Measurements from ENCODE around the gene LRRC56.

LRRC56 gene

DNA sequence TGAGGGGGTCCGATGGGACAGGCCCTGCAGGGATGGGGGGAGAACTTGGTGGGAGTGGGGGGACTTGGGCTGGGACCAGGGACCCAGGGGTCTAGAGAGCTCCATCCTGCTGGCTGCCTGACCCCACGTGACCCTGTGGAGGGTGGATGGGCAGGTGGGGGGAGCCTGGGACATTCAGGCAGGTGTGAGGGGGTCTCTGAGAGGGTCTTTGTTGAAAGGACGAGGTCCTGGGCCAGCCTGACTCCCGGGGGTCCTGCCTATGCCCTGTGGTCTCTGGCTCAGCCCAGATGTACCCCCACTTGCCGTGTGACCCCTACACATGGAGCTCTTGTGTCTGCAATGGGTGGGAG, 7.5 kb downstream of the LRRC56 start:
- no peak for DNase-seq

DNA sequence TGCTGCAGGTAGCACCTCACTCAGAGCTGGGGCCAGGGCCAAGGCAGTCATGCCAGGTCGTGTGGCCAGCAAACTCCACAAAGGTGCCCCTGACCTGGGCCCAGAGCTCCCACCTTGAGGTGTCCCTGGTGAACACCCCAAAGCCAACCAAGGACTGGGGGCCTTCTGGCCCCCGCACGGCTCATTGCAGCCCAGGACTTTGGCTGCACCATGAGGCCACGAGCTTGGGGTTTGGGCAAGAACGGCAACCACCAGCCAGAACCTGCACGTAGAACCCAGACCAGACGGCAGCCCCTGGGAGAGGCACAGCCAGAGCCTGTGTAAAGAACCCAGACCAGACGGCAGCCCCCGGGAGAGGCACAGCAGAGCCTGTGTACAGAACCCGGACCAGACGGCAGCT, 7.8 kb downstream of the LRRC56 start:
- DNase-seq, result no peak

DNA sequence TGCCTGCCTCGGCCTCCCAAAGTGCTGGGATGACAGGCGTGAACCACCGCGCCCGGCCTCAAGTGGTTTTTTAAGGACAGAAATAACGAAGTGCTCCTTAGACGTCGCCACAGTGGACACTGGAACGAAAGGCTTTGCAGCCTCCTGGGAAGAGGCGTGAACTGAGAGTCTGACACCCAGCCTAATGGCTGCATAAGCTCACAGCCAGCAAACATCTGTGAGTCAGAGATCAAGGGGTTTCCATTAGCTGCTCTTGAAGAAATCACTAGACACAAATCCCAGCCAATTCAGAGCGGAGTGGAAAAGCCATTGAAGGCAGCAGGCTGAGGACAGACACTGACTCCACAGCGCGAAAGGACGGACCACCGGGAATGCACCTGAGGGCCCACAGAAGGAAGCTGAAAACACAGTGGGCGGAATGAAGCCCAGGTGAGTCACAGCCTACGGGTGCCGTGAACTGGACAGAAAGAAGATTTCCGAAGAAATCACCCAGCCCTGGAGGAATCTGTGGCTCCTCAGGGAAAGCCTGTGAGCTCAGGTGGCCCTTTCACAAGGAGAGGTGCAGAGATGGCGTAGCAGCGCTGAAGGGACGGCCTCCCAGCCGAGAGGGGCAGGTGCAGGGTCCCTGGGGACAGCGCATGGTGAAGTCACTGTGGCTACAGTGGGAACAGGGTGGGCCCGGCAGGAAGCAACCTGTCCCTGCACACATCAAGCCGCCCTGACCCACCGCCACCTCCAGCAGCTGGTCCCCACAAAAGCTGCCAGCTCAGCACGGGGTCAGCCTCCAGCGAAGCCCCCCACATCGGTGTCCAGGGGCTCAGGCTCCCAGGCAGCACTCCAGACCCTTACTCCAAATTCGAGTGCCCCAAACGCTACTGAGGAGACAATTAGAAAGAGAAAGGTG, 11.6 kb downstream of the LRRC56 start:
- no peak for DNase-seq

DNA sequence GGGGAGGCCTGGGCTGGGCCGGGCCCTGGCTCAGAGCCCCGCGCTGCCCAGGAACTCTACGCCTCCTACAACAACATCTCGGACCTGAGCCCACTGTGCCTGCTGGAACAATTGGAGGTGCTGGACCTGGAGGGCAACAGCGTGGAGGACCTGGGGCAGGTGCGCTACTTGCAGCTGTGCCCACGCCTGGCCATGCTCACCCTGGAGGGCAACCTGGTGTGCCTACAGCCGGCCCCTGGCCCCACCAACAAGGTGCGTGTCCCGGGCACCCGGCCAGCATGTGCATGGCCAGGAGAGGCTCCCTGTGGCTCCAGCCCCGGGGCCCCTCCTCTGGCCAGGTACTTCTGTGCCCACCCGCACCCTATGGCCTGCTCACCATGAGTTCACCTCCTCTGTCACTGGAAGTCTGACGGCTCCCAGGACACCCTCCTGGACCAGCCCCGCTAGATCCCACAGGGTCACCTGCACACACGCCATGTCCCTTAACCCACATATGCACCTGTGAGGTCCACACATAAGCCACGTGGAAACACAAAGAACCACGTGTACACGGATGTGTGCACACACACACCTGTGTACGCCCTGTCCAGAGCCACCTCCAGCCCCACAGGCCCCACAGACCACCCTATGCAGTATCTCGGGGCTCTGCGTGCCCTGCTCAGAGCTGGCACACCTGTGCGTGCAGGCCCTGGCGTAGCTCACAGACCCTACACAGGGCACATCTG, 12.9 kb downstream of the LRRC56 start:
- no peak for DNase-seq

DNA sequence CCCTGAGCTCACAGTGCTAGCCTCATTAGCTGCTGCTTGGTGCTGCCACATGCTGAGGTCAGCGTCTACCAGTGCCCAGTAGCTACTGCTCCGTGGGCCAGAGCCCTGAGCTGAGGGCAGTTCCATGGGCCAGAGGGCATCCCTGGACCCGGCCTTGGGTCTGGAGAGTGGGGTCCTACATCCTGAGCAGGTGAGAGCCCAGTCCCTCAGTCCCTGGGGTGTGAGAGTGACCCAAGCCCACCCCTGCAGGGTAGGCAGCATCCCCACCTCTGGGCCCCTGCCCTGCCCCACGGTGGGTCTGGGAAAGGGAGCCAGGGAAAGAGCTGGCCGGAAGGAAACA, 13.4 kb downstream of the LRRC56 start:
- DNase-seq, result no peak

DNA sequence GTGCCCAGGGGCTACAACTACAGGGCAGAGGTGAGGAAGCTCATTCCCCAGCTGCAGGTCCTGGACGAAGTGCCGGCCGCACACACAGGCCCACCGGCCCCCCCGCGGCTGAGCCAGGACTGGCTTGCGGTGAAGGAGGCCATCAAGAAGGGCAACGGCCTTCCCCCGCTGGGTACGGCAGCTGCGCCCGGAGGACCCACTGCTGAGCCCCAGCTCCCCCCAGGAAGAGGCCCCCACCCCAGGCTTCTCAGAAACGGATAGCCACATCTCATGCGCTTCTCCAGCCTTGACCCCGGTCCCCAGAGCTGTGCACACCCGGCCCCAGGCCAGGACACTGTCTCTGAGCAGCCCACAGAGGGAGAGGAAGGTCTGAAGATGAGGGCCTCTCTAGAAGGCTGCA, 13.8 kb downstream of the LRRC56 start:
- DNase-seq, result no peak

DNA sequence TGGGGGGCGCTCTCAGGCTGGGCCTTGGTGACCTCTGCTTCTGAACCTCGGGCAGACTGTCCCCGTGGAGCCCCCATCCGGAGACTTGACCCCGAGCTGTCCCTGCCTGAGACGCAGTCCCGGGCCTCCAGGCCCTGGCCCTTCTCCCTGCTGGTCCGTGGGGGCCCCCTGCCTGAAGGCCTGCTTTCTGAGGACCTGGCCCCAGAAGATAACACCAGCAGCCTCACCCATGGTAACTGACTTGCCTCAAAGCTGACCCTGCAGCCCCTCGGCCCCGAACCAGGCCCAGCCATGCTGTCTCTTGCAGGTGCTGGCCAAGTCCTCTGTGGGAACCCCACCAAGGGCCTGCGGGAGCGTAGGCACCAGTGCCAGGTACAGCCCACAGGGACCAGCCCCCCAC, 14.3 kb downstream of the LRRC56 start:
- DNase-seq, result no peak

DNA sequence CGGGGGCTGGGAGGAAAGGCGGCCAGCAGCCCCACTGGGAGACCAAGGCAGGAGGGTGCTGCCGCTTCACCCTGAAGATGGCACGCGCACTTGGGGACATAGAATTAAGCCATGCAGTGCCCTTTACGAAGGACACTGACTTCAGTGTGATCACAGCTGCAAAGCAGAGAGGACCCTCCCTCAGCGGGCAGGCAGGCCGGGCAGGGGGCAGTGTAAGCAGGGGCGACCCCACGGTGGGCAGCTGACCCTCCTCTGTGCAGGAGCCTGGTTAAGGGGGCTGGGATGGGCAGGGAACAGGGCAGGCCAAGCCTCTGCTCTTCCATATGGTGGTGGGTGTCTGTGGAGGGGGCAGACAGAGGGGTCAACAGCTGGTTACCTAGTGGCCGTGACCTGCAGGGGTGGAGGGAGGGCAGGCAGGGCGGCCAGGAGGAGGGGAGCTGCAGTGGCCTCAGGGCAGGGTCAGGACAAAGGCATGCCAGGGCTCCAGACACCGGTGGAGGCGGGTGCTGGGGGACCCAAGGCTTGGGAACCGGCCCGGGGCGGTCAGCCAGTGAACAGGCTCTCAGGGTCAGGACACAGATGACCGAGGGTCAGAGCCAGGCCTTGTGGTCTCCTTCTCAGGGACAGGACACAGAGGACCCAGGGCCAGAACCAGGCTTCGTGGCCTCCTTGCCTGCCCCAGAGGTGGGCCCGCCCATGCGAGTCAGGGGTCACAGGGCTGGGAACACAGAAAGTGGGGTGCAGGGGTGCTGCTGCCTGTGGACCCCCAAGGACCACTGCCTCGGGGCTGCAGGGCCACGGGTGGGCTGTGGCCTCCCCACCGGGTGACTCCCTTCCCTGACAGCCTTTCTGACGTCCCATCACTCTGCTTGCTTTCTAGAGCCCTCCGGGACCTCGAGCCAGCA, 16.0 kb downstream of the LRRC56 start:
- no peak for DNase-seq

DNA sequence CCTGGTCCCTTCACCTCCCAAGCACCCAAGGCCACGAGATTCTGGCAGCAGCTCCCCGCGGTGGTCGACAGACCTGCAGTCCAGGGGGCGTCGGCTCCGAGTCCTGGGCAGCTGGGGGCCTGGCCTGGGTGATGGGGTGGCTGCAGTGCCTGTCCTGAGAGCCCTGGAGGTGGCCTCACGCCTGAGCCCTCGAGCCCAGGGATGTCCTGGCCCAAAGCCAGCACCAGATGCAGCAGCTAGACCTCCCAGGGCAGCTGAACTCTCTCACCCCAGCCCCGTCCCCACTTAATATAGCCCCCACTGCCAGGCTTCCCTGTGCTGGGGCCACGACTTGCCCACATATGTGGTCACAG, 16.6 kb downstream of the LRRC56 start:
- no peak for DNase-seq

DNA sequence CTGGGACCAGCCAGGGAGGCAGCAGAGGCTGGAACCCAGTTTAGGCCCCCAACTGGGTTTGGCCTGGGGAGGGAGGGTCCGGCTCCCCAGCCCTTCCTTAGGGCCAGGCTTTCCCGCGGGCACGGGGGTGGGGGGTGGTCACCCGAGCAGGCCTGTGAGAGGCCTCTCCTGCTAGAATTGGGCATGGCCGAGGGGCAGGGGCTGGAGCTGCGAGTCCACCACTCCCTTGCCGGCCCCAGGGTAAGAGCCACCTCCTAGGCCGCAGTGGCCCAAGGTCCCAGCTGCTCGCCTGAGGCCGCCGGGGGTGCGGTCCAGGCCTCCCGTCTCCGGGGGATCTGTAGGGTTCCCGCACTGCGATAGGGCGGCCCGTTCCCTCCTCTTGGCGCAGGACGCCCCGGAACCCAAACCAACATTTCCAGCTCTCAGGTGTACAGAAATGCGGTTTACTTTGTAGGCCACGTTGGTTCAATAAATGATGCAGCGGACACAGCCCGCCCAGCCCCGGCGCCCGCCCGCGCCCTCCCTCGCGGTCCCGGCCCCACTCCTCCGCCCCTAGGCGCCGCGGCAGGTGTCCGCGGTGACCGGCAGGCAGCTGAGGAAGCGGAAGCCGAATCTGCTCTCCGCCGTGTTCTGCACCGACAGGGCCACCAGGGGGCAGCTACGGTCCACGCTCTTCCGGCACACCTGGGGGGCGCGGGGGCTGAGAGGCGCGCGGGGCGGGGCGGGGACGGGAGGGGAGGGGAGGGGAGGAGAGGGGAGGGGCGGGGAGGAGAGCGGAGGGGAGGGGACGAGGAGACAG, 17.3 kb downstream of the LRRC56 start:
- DNase-seq, result peak in 1 of 2 experiments; percentile 51

DNA sequence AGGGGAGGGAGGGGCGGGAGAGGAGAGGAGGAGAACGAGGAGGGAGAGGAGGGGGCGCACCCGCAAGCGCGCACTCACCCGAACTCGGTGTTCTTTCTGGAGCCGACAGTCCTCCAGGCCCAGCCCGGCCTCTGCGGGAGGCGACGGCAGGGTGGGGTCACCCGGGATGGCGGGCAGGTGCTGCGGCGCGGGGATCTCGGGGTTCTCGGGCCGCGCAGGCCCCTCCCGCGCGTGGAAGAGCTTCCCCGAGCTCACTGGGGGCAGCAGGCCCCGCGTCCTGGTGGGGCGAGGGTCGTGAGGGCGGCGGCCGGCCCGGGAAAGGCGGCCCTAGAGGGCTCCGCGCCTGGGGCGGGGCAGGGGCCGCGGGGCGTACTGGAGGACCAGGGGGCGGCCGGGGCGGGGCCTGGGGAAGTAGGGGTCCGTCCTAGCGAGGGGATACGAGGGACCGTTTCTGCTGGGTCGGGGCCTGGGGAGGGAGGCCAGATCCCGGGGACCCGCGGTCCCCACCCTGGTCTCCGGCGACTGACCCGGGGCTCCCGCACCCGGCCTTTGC, 18.0 kb downstream of the LRRC56 start:
- DNase-seq, result no peak

DNA sequence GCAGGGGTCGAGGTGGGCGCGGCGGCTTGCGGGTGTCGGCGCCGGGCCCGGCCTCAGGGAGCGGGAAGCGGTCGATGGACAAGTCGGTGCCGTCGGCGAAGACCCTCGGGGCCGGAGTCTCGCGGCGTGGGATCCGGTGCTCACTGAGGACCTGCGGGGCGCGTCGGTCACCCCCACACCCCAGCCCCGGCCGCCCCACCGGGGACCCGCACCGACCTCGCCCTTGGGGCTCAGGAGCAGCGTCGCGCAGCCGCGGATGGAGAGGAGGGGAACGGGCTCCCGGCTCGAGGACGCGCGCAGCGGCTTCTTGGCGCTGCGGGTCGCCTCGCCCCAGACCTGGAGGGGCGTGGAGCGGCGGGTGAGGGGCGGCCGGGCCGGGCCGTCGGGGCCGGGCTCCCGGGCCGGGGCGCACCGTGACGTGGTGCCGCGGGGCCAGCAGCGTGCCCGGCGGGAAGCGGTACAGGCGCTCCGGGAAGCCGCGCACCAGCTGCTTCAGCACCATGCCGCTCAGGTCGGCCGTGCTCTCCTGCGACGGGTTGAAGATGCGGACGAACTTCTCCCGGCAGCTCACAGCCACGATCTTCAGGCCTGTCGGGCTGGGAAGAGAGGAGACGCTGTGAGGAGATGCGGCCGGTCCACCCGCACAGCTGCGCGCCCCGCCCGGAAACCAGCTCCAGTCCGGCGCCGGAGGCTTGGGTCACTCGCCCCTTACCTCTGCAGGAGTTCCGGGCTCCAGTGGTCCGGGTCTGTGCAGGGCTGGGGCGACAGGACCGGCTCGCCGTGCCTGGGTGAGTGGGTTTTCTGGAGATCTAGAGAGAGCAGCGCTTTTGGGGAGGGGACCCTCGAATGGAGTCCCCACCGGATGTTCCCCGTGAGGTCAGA, 18.7 kb downstream of the LRRC56 start:
- DNase-seq, result no peak

DNA sequence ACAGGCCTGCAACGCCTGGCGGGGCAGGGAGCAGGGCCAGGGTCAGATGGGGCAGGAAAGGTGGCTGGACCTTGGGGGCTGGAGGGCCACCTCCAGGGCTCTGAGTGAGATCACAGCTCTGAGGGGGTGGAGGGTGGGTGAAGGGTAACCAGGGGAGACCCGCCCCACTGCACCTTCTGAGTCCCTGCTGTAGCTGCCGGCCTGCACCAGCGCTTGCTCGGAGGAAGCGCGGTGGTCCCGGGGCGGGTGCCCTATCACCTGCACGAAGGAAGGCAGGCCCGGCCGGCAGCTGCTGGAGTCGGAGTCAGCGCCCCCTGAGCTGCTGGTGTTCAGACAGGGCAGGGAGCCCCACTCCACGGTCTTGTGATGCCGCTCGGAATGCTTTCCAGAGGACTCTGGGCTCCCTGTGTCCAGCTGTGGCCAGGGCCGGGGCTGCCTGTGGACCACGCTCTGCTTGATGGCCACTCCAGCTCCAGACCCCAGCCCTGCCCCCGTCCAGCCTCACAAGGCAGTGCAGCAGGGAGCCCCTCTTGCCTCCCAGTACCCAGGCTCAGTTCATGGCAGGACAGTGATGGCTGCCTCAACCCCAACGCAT, 19.4 kb downstream of the LRRC56 start:
- DNase-seq, result no peak

DNA sequence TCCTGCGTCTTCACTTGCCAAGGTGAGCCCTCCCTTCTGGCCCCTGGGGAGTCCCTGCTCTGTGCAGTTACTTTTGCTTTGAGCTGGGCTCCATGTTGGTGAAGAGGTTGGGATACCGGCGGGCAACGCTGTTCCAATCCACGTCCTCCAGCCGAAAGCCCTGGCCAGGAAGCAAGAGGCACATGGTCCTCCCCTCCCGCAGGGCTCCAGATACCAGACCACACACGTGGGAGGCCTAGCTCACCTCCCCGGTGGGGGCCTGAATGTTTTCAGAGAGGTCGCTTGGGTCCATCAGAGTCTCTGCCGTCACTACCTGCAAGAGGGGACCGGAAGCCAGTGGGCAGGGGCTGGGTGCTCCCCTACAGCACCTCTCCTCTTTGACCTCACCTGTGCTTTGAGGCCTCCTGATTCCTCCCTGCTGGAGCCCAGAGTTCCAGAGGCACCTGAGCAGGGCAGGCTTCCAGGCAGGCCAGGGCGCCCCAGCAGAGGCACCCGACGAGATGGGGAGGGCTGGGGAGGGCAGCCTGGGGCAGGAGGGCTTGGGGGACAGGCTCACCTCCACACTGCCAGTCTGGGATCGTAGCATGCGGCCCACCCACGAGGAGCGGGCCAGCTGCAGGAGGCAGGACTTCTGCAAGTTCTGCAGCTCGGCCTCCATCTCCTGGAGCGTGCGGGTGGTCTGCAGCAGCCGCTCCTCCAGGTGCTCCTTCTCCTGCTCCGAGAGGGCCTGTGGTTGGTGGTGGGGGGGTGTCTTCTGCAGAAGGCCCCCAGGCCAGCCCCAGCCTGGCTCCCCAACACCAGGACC, 20.2 kb downstream of the LRRC56 start:
- no peak for DNase-seq

DNA sequence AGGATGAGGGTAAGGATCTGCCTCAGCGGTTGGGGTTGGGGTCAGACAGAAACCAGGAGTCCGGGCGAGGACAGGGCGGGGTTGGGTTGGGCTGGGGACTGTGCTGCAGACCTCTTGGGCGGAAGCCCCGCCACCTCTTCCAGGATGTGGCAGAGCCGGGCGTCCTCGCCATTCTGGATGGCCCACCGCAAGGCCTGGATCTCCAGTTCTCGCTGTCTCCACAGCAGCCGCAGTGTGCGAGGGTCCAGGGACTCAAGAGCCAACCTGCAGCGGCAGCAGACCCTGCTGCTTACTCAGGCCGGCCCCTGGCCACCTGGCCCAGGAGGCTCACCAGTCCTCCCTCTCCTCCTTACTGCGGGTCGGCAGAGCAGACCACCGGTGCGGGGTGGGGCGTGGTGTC, 21.2 kb downstream of the LRRC56 start:
- no peak for DNase-seq

DNA sequence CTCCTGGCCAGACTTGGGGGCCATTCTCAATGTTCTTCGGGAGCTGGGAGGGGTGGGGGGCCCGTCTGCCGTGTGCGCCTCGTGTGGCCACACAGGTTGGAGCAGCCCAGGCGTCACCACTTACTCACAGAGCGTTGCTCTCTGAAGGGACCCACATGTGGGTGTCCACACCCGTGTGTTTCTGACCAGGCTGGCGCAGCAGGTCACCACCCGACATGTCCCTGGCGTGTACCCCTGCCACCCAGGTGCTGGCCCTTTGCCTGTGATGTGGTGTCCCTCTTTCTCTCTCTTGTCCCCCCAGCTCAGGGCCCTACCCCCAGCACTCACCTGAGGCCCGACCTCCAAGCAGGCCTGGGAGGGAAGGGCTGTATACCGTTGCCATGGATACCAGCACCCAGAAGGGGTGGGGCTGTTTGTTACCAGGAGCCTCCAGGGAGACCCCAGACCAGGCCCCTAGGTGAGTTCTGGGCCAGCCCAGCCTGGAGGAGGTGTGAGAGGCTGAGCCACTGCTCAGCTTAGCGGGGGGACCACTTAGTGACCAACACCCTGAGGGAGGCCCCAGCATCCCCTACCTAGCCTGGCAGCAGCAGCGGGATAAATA, 21.8 kb downstream of the LRRC56 start:
- DNase-seq, result no peak

DNA sequence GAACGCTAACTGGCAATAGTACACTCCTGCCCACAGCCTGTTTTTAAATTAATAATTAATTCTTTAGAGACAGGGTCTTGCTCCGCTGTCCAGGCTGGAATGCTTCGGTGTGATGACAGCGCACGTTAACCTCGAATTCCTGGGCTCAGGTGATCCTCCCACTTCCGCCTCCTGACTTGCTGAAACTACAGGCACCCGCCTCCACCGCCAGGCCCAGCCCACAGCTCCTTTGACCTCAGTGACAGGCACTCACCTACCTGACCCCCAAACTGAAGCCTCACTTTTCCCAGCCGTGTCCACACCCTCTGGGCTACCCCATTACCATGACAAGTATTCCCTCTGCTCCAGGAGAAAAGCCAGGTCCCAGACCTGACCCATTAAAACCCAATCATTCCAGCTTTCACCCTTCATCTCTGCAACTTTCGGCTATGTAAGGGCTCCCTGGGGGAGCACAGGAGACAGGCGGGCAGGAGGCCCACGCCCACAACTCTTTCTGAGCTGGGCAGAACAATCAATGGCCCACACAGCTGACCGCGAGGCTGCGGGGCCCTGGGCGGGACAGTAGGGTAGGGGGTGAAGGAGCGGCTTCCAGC, 22.5 kb downstream of the LRRC56 start:
- no peak for DNase-seq

DNA sequence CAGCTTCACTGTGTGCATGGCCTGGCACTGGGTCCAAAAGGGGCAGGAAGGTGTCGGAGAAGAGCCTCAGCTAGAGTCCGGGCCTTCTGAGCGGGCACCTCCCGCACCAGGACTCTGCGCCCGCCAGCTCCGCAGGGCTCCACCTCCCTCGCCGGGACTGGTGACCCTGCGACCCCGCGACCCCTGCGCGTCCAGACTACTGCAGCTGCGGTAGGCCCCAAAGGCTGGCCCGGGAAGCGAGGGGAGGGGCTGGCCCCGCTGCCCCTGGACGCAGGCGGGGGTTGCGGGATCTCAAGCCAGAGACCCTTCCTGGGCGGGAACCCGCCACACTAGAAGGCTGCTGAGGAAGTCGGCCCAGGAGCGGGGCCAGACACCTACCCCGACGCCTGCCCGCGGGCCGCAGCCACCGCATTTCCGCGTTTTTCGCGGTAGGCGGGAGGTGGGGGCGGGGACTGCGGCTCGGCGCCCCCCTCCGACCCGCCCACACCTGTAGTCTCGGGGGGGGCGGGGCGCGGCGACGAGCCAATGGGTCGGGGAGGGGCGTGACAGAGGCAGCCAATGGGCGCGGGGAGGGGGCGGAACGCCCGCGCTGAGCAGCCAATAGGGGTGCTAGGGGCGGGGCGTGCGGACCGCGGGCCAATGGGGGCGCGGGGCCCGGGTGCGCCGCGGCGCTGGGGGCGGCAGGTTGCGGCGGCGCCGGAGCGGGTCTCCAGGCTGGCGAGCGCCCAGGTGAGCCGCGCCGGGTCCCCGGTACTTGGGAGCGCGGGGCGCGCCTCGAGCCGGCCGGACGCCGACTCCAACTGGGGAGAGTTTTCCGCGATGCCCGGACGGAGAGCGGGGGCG, 23.2 kb downstream of the LRRC56 start, which contains the start of the genes LMNTD2 and RASSF7:
LMNTD2 (minus strand) TSS at position 434 of the 843 bp plus-strand sequence; CDS start at position 412, 22 bp downstream.
RASSF7 (plus strand) TSS at position 666 of the 843 bp plus-strand sequence. CDS start 799 bp downstream, outside the sequence.
- peak; percentile 73 to 83 for DNase-seq

Measured in SW 1271 (cell line).